HepG2 (cell line): ENCODE measurements around the gene NDUFS5. TPM values are rescaled to one million over a fixed set of nuclear protein-coding genes. Genes with fewer than 3 reads are reported as not detected.

Source experiments
- ATAC-seq: fragments of 200-7000 bp; cut with Tn5 transposase; 3 replicates; pipeline ENCODE4 v1.9.1; 2020; ENCODE audit warnings: mild to moderate bottlenecking, moderate library complexity
- BruUV-seq: library from RNA; stranded (reverse); fragments of 400-500 nt; replicated peaks from 2 replicates; lab custom pipeline; 2021; lab: Mats Ljungman, UMichigan
- CTCF ChIA-PET: fragments of 300-600 bp; formaldehyde crosslinking; extraction: SDS; loops from one replicate; lab custom pipeline; 2021; ENCODE audit warnings: low total read pairs, inconsistent platforms, low intra/inter-chr PET ratio; lab: Yijun Ruan, JAX
- POLR2A ChIA-PET: fragments of 350-600 bp; sonication (Branson Sonifier 250); formaldehyde crosslinking; loops from one replicate; lab custom pipeline; 2020; ENCODE audit warnings: antibody characterized with exemption, inconsistent platforms; lab: Yijun Ruan, JAX
- DNase-seq: peaks from one replicate; pipeline ENCODE4 v3.0.0-alpha.2; 2015; ENCODE audit warnings: low spot score
- FAIRE-seq: peaks from 3 replicates; lab custom pipeline; 2011; peaks lifted over from hg19 to GRCh38; lab: Jason Lieb, UNC
- H2AFZ ChIP-seq: one replicate; pipeline ENCODE4 v1.6.1; 2011; ENCODE audit warnings: low read length, inconsistent platforms
- H3K27ac ChIP-seq: fragments of 300-600 bp; 3 replicates; pipeline ENCODE4 v1.8.0; 2011; ENCODE audit warnings: mixed run types, mild to moderate bottlenecking, mixed read lengths, low read length, inconsistent platforms; ENCODE audit not compliant: insufficient read depth; ENCODE audit errors: extremely low read length
- H3K27me3 ChIP-seq, 2 experiments: fragments of 200-600 bp in 1 of 2; 2 replicates in 1 of 2; 3 replicates in 1 of 2; pipeline versions ENCODE4 v1.6.0 to v1.8.0; 2011; ENCODE audit warnings: low read length in 2 of 2, mild to moderate bottlenecking in 2 of 2, moderate library complexity in 2 of 2, inconsistent platforms in 1 of 2; ENCODE audit not compliant: insufficient read depth in 2 of 2, control insufficient read depth in 1 of 2
- H3K36me3 ChIP-seq, 2 experiments: fragments of 200-600 bp in 1 of 2; replicated peaks in 1 of 2; 2 replicates in 1 of 2; 3 replicates in 1 of 2; pipeline versions ENCODE4 v1.5.1 to v1.8.0; 2011; ENCODE audit warnings: low read length in 2 of 2, inconsistent platforms in 1 of 2; ENCODE audit not compliant: insufficient read depth in 2 of 2, control insufficient read depth in 1 of 2
- H3K4me1 ChIP-seq: 2 replicates; pipeline ENCODE4 v1.5.1; 2012; ENCODE audit warnings: low read length, inconsistent platforms; ENCODE audit not compliant: insufficient read depth
- H3K4me2 ChIP-seq: 2 replicates; pipeline ENCODE4 v1.6.0; 2011; ENCODE audit warnings: low read depth, low read length, inconsistent platforms
- H3K4me3 ChIP-seq, 3 experiments: fragments of 200-600 bp in 1 of 3; sonication (generic), shearing (Covaris generic) in 1 of 3; replicated peaks in 1 of 3; 2 replicates each; pipeline ENCODE4 v1.5.1; 2011 to 2016; ENCODE audit warnings: low read length in 3 of 3, inconsistent platforms in 2 of 3, low read depth in 2 of 3, mild to moderate bottlenecking in 2 of 3, control low read depth in 1 of 3, mixed read lengths in 1 of 3; ENCODE audit not compliant: insufficient read depth in 1 of 3
- H3K79me2 ChIP-seq: one replicate; pipeline ENCODE4 v1.6.1; 2011; ENCODE audit warnings: low read length, inconsistent platforms; ENCODE audit not compliant: insufficient read depth
- H3K9ac ChIP-seq: 2 replicates; pipeline ENCODE4 v1.6.0; 2011; ENCODE audit warnings: mild to moderate bottlenecking, low read depth, low read length, inconsistent platforms; ENCODE audit not compliant: insufficient read depth
- H3K9me3 ChIP-seq: 2 replicates; pipeline ENCODE4 v1.5.1; 2012; ENCODE audit warnings: mild to moderate bottlenecking, low read length
- H4K20me1 ChIP-seq: 2 replicates; pipeline ENCODE4 v1.6.0; 2011; ENCODE audit warnings: inconsistent platforms, mild to moderate bottlenecking, low read length, moderate library complexity; ENCODE audit not compliant: insufficient read depth
- AHR ChIP-seq: IDR thresholded peaks from 2 replicates; pipeline ENCODE4 v1.6.1; 2018; ENCODE audit warnings: missing genetic modification reagents, missing compliant biosample characterization
- ZFX ChIP-seq: sonication (generic); formaldehyde crosslinking; IDR thresholded peaks from 2 replicates; pipeline ENCODE4 v1.4.0; 2020; ENCODE audit warnings: mild to moderate bottlenecking, low read depth, missing genetic modification reagents, moderate library complexity
- ZKSCAN8 ChIP-seq: IDR thresholded peaks from 2 replicates; pipeline ENCODE4 v1.6.1; 2016; ENCODE audit warnings: borderline replicate concordance, missing genetic modification reagents, missing compliant biosample characterization
- ZMYM3 ChIP-seq: sonication (generic); formaldehyde crosslinking; IDR thresholded peaks from 2 replicates; pipeline ENCODE4 v1.5.1; 2020; ENCODE audit warnings: mild to moderate bottlenecking, missing genetic modification reagents
- WGBS: methylation state at CpG from one replicate; pipeline ENCODE4 v1.1.6; 2017; ENCODE audit warnings: low lambda C conversion rate; 5-methylcytosine and 5-hydroxymethylcytosine counted together
- in situ Hi-C: cut with HindIII; loops from 2 replicates; pipeline ENCODE4 v1.10.0; 2017; ENCODE audit warnings: low pct_unique_long_range_greater_than_20kb; ENCODE audit not compliant: extremely low pct_ligation_motif_present
- intact Hi-C: fragments of 100-400 bp; cut with micrococcal nuclease; formaldehyde crosslinking; loops from one replicate; pipeline ENCODE4 v1.10.0; 2022; ENCODE audit not compliant: unreplicated experiment
- polyA plus RNA-seq, 8 experiments: library from polyadenylated mRNA; depleted of rRNA in 3 of 8; stranded (reverse) in 7 of 8; unstranded in 1 of 8; fragments of >200 nt; fragmentation: Illumina TruSeq in 4 of 8; extraction: Trizol in 4 of 8; gene quantifications; 2 replicates each; pipeline versions ENCODE4 v1.2.1 to v1.2.3, GENCODE V29; 2011 to 2016; ENCODE audit warnings: low read depth in 4 of 8, missing spikeins in 1 of 8, mixed read lengths in 1 of 8; ENCODE audit not compliant: insufficient read depth in 1 of 8
- total RNA-seq, 5 experiments: library from RNA; depleted of rRNA; stranded (reverse); fragments of >200 nt; fragmentation: Illumina TruSeq; extraction: Trizol; gene quantifications; 2 replicates each; pipeline ENCODE4 v1.2.3, GENCODE V29; 2016; ENCODE audit warnings: low read depth in 1 of 5
- TF ChIP-seq, protein P1 (sequence below): sonication (generic); formaldehyde crosslinking; IDR thresholded peaks from 2 replicates; pipeline ENCODE4 v1.5.1; 2020; ENCODE audit warnings: mild to moderate bottlenecking, missing genetic modification reagents, moderate library complexity
- TF ChIP-seq, protein P2 (sequence below): sonication (generic); formaldehyde crosslinking; IDR thresholded peaks from 2 replicates; pipeline ENCODE4 v1.8.0; 2022; ENCODE audit warnings: mild to moderate bottlenecking, missing genetic modification reagents, moderate library complexity

NDUFS5 gene
- total and polyA plus RNA-seq, 2 of the 13 experiments (the other 11 are each of a cell fraction or from before 2014, with no cell fraction given): 263 to 466 TPM

DNA sequence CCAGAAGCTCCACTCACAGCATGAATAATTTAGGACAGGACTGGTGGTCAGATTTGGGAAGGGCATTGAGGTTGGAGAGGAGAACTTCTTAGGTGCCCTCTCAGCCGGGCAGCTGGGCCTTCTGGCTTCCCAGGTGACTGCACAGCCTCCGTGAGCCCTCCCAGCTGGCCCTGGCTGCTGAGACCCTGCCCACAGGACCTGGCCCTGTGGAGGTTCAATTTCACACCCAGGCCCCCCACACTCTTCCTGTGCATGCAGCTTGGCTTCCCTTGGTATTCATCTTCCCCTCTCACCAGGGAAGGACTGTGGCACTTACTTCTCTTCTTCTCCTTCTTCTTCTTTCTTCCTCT lies 50.6 kb downstream of the NDUFS5 start:
- DNase-seq: no peak
- ChIA-PET CTCF (no interaction called here), POLR2A (interaction anchor here (1.2 to 1.6 kb wide), 2 partner anchors 51 to 82 kb away, joined by 3 to 7 read pairs; partner anchors contain the start of gene NDUFS5)
- WGBS: no CpG with 5 or more reads among the region's 2 CpGs
- in situ Hi-C loops: loop anchor here (25.0 kb wide), 1 partner anchor 461 kb away; no protein-coding TSS in a partner anchor
- Histone ChIP-seq H3K36me3 (no peaks in the 10 kb centered on the region), H3K9me3 (no peaks in the 10 kb centered on the region), H3K27ac (peak overlapping the region; percentile 42), H3K4me2 (peak overlapping the region; percentile 41), H3K9ac (no peak overlapping the region), H3K4me1 (peaks cover 28% of the 10 kb centered on the region), H3K79me2 (no peaks in the 10 kb centered on the region), H3K27me3 (0 out of 5 replicates have a peak, but pooled peaks cover 0 to 3% of the 10 kb centered on the region in 2 experiments), H2AFZ (no peak overlapping the region), H4K20me1 (no peaks in the 10 kb centered on the region), H3K4me3 (0 out of 6 replicates have a peak overlapping the region, but pooled peaks of 1 of the 3 experiments have one; percentile 8)
- peak; percentile 53 for ATAC-seq
- FAIRE-seq: no peak
- TF ChIP-seq, protein P1, sequence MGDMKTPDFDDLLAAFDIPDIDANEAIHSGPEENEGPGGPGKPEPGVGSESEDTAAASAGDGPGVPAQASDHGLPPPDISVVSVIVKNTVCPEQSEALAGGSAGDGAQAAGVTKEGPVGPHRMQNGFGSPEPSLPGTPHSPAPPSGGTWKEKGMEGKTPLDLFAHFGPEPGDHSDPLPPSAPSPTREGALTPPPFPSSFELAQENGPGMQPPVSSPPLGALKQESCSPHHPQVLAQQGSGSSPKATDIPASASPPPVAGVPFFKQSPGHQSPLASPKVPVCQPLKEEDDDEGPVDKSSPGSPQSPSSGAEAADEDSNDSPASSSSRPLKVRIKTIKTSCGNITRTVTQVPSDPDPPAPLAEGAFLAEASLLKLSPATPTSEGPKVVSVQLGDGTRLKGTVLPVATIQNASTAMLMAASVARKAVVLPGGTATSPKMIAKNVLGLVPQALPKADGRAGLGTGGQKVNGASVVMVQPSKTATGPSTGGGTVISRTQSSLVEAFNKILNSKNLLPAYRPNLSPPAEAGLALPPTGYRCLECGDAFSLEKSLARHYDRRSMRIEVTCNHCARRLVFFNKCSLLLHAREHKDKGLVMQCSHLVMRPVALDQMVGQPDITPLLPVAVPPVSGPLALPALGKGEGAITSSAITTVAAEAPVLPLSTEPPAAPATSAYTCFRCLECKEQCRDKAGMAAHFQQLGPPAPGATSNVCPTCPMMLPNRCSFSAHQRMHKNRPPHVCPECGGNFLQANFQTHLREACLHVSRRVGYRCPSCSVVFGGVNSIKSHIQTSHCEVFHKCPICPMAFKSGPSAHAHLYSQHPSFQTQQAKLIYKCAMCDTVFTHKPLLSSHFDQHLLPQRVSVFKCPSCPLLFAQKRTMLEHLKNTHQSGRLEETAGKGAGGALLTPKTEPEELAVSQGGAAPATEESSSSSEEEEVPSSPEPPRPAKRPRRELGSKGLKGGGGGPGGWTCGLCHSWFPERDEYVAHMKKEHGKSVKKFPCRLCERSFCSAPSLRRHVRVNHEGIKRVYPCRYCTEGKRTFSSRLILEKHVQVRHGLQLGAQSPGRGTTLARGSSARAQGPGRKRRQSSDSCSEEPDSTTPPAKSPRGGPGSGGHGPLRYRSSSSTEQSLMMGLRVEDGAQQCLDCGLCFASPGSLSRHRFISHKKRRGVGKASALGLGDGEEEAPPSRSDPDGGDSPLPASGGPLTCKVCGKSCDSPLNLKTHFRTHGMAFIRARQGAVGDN: peak; percentile 24; the same call in 1 of the 2 replicates
- TF ChIP-seq AHR (CRISPR knock-in tag): no peak
- intact Hi-C loops: no loop called here
- BruUV-seq: no TSS peak

DNA sequence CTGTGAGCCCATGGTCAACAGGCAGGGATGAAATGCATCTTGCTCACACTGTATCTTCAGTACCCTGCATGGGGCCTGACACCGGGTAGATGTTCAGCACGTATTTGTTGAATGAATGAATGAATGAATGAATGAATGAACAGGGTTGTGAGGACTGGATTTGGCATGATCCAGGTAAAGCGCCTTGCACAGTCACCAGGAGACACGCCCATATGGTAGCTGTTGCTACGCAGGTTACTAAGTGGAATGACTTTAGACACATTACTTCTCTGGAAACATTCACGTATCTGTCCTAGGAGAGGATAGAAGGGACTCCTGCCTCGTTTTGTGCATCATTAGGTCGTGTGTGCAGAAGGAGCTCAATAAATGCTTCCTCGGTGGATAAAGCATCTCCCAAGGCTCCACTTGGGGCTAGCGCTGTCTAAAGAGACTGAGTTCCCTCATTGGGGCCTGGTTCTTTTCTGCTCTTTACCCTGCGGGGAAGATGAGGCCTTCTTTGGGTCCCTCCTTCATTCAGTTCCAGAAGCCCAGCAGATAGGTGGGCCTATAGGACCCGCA lies 54.2 kb downstream of the NDUFS5 start:
- no peaks in the 10 kb centered on the region for H3K79me2 ChIP-seq
- 41% methylated on average over 11 of the region's 12 CpGs for WGBS
- intact Hi-C loops (no loop called here), in situ Hi-C loops (loop anchor here (25.0 kb wide), 1 partner anchor 457 kb away; no protein-coding TSS in a partner anchor)
- TF ChIP-seq, protein P2, sequence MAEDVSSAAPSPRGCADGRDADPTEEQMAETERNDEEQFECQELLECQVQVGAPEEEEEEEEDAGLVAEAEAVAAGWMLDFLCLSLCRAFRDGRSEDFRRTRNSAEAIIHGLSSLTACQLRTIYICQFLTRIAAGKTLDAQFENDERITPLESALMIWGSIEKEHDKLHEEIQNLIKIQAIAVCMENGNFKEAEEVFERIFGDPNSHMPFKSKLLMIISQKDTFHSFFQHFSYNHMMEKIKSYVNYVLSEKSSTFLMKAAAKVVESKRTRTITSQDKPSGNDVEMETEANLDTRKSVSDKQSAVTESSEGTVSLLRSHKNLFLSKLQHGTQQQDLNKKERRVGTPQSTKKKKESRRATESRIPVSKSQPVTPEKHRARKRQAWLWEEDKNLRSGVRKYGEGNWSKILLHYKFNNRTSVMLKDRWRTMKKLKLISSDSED: no peak
- peak; percentile 6; the same call in 1 of the 2 replicates for TF ChIP-seq ZMYM3 (CRISPR knock-in tag)
- TF ChIP-seq ZFX (CRISPR knock-in tag): 0 out of 2 replicates have a peak, but pooled peaks have one; percentile 11
- TF ChIP-seq ZKSCAN8 (CRISPR knock-in tag): peak; percentile 97
- DNase-seq (no peak), FAIRE-seq (no peak), ATAC-seq (no peak)
- H3K4me2 ChIP-seq: peak overlapping the region; percentile 81
- H3K27ac ChIP-seq: no peak overlapping the region
- no peaks in the 10 kb centered on the region for H3K36me3 ChIP-seq
- H3K27me3 ChIP-seq: peaks cover 0 to 19% of the 10 kb centered on the region in 2 experiments
- CTCF ChIA-PET: no interaction called here
- no peaks in the 10 kb centered on the region for H3K9me3 ChIP-seq
- peaks cover 34% of the 10 kb centered on the region for H3K4me1 ChIP-seq
- no peaks in the 10 kb centered on the region for H4K20me1 ChIP-seq
- H2AFZ ChIP-seq: no peak overlapping the region
- POLR2A ChIA-PET: no interaction called here
- BruUV-seq: no TSS peak
- H3K4me3 ChIP-seq: peak overlapping the region; percentile 63 to 74 (median 72)
- peak overlapping the region; percentile 15; the same call in 1 of the 2 replicates for H3K9ac ChIP-seq
